HepG2 (cell line): Measurements from ENCODE around the gene STK32A. TPM values are rescaled to one million over a fixed set of nuclear protein-coding genes. Genes with fewer than 3 reads are reported as not detected.

ENCODE experiments used
- ATAC-seq: fragments of 200-7000 bp; cut with Tn5 transposase; 3 replicates; pipeline ENCODE4 v1.9.1; 2020; ENCODE audit warnings: mild to moderate bottlenecking, moderate library complexity
- BruUV-seq: library from RNA; stranded (reverse); fragments of 400-500 nt; replicated peaks from 2 replicates; lab custom pipeline; 2021; lab: Mats Ljungman, UMichigan
- CTCF ChIA-PET: fragments of 300-600 bp; formaldehyde crosslinking; extraction: SDS; loops from one replicate; lab custom pipeline; 2021; ENCODE audit warnings: low total read pairs, inconsistent platforms, low intra/inter-chr PET ratio; lab: Yijun Ruan, JAX
- POLR2A ChIA-PET: fragments of 350-600 bp; sonication (Branson Sonifier 250); formaldehyde crosslinking; loops from one replicate; lab custom pipeline; 2020; ENCODE audit warnings: antibody characterized with exemption, inconsistent platforms; lab: Yijun Ruan, JAX
- DNase-seq: peaks from one replicate; pipeline ENCODE4 v3.0.0-alpha.2; 2015; ENCODE audit warnings: low spot score
- FAIRE-seq: peaks from 3 replicates; lab custom pipeline; 2011; peaks lifted over from hg19 to GRCh38; lab: Jason Lieb, UNC
- H2AFZ ChIP-seq: one replicate; pipeline ENCODE4 v1.6.1; 2011; ENCODE audit warnings: low read length, inconsistent platforms
- H3K27ac ChIP-seq: fragments of 300-600 bp; 3 replicates; pipeline ENCODE4 v1.8.0; 2011; ENCODE audit warnings: mixed run types, mild to moderate bottlenecking, mixed read lengths, low read length, inconsistent platforms; ENCODE audit not compliant: insufficient read depth; ENCODE audit errors: extremely low read length
- H3K27me3 ChIP-seq, 2 experiments: fragments of 200-600 bp in 1 of 2; 2 replicates in 1 of 2; 3 replicates in 1 of 2; pipeline versions ENCODE4 v1.6.0 to v1.8.0; 2011; ENCODE audit warnings: low read length in 2 of 2, mild to moderate bottlenecking in 2 of 2, moderate library complexity in 2 of 2, inconsistent platforms in 1 of 2; ENCODE audit not compliant: insufficient read depth in 2 of 2, control insufficient read depth in 1 of 2
- H3K36me3 ChIP-seq, 2 experiments: fragments of 200-600 bp in 1 of 2; replicated peaks in 1 of 2; 2 replicates in 1 of 2; 3 replicates in 1 of 2; pipeline versions ENCODE4 v1.5.1 to v1.8.0; 2011; ENCODE audit warnings: low read length in 2 of 2, inconsistent platforms in 1 of 2; ENCODE audit not compliant: insufficient read depth in 2 of 2, control insufficient read depth in 1 of 2
- H3K4me1 ChIP-seq: 2 replicates; pipeline ENCODE4 v1.5.1; 2012; ENCODE audit warnings: low read length, inconsistent platforms; ENCODE audit not compliant: insufficient read depth
- H3K4me2 ChIP-seq: 2 replicates; pipeline ENCODE4 v1.6.0; 2011; ENCODE audit warnings: low read depth, low read length, inconsistent platforms
- H3K4me3 ChIP-seq, 3 experiments: fragments of 200-600 bp in 1 of 3; sonication (generic), shearing (Covaris generic) in 1 of 3; replicated peaks in 1 of 3; 2 replicates each; pipeline ENCODE4 v1.5.1; 2011 to 2016; ENCODE audit warnings: low read length in 3 of 3, inconsistent platforms in 2 of 3, low read depth in 2 of 3, mild to moderate bottlenecking in 2 of 3, control low read depth in 1 of 3, mixed read lengths in 1 of 3; ENCODE audit not compliant: insufficient read depth in 1 of 3
- H3K79me2 ChIP-seq: one replicate; pipeline ENCODE4 v1.6.1; 2011; ENCODE audit warnings: low read length, inconsistent platforms; ENCODE audit not compliant: insufficient read depth
- H3K9ac ChIP-seq: 2 replicates; pipeline ENCODE4 v1.6.0; 2011; ENCODE audit warnings: mild to moderate bottlenecking, low read depth, low read length, inconsistent platforms; ENCODE audit not compliant: insufficient read depth
- H3K9me3 ChIP-seq: 2 replicates; pipeline ENCODE4 v1.5.1; 2012; ENCODE audit warnings: mild to moderate bottlenecking, low read length
- H4K20me1 ChIP-seq: 2 replicates; pipeline ENCODE4 v1.6.0; 2011; ENCODE audit warnings: inconsistent platforms, mild to moderate bottlenecking, low read length, moderate library complexity; ENCODE audit not compliant: insufficient read depth
- ATF2 ChIP-seq: sonication (generic); formaldehyde crosslinking; IDR thresholded peaks from 2 replicates; pipeline ENCODE4 v1.4.0; 2020; ENCODE audit warnings: missing genetic modification reagents
- ATF6 ChIP-seq: sonication (generic); formaldehyde crosslinking; conservative IDR thresholded peaks from 2 replicates; pipeline ENCODE4 v1.4.0; 2020; ENCODE audit warnings: missing genetic modification reagents
- DR1 ChIP-seq: sonication (generic); formaldehyde crosslinking; IDR thresholded peaks from 2 replicates; pipeline ENCODE4 v1.8.0; 2021; ENCODE audit warnings: mild to moderate bottlenecking, missing genetic modification reagents, inconsistent platforms
- ELF4 ChIP-seq: sonication (generic); formaldehyde crosslinking; IDR thresholded peaks from 2 replicates; pipeline ENCODE4 v1.5.0; 2020; ENCODE audit warnings: missing genetic modification reagents, mild to moderate bottlenecking, moderate library complexity, borderline replicate concordance
- ETS1 ChIP-seq: sonication (generic); formaldehyde crosslinking; IDR thresholded peaks from 2 replicates; pipeline ENCODE4 v1.4.0; 2020; ENCODE audit warnings: missing genetic modification reagents
- FOSL2 ChIP-seq: sonication (generic); formaldehyde crosslinking; IDR thresholded peaks from 2 replicates; pipeline ENCODE4 v1.4.0; 2020; ENCODE audit warnings: missing genetic modification reagents
- KAT7 ChIP-seq: IDR thresholded peaks from 2 replicates; pipeline ENCODE4 v1.6.1; 2018; ENCODE audit warnings: borderline replicate concordance, missing compliant biosample characterization
- RNF219 ChIP-seq: sonication (generic); formaldehyde crosslinking; IDR thresholded peaks from 2 replicates; pipeline ENCODE4 v1.5.0; 2020; ENCODE audit warnings: mild to moderate bottlenecking, missing genetic modification reagents
- STAG1 ChIP-seq: sonication (generic); formaldehyde crosslinking; IDR thresholded peaks from 2 replicates; pipeline ENCODE4 v1.4.0; 2020; ENCODE audit warnings: missing genetic modification reagents
- ZEB1 ChIP-seq: IDR thresholded peaks from 2 replicates; pipeline ENCODE4 v1.6.1; 2012; ENCODE audit warnings: mild to moderate bottlenecking, low read depth, inconsistent platforms; ENCODE audit not compliant: insufficient replicate concordance
- ZNF44 ChIP-seq: sonication (generic); formaldehyde crosslinking; IDR thresholded peaks from 2 replicates; pipeline ENCODE4 v1.5.1; 2020; ENCODE audit warnings: mild to moderate bottlenecking, missing genetic modification reagents
- whole genome bisulfite sequencing: methylation state at CpG from one replicate; pipeline ENCODE4 v1.1.6; 2017; ENCODE audit warnings: low lambda C conversion rate; 5-methylcytosine and 5-hydroxymethylcytosine counted together
- in situ Hi-C: cut with HindIII; loops from 2 replicates; pipeline ENCODE4 v1.10.0; 2017; ENCODE audit warnings: low pct_unique_long_range_greater_than_20kb; ENCODE audit not compliant: extremely low pct_ligation_motif_present
- intact Hi-C: fragments of 100-400 bp; cut with micrococcal nuclease; formaldehyde crosslinking; loops from one replicate; pipeline ENCODE4 v1.10.0; 2022; ENCODE audit not compliant: unreplicated experiment
- polyA plus RNA-seq, 8 experiments: library from polyadenylated mRNA; depleted of rRNA in 3 of 8; stranded (reverse) in 7 of 8; unstranded in 1 of 8; fragments of >200 nt; fragmentation: Illumina TruSeq in 4 of 8; extraction: Trizol in 4 of 8; gene quantifications; 2 replicates each; pipeline versions ENCODE4 v1.2.1 to v1.2.3, GENCODE V29; 2011 to 2016; ENCODE audit warnings: low read depth in 4 of 8, missing spikeins in 1 of 8, mixed read lengths in 1 of 8; ENCODE audit not compliant: insufficient read depth in 1 of 8
- total RNA-seq, 5 experiments: library from RNA; depleted of rRNA; stranded (reverse); fragments of >200 nt; fragmentation: Illumina TruSeq; extraction: Trizol; gene quantifications; 2 replicates each; pipeline ENCODE4 v1.2.3, GENCODE V29; 2016; ENCODE audit warnings: low read depth in 1 of 5

The STK32A gene
- total and polyA plus RNA-seq, 2 of the 13 experiments (the other 11 are each of a cell fraction or from before 2014, with no cell fraction given) = not detected

- TF ChIP-seq STAG1 (CRISPR knock-in tag) = peak; percentile 43
- no peak for TF ChIP-seq ZNF44
- TF ChIP-seq FOSL2 (CRISPR knock-in tag) = peak; percentile 32; the same call in 1 of the 2 replicates
- TF ChIP-seq ATF6 = no peak
- TF ChIP-seq ZEB1 = no peak
- no peak for TF ChIP-seq ELF4
- TF ChIP-seq ATF2 = no peak
Observed at GRCh38 chr5:147391781-147392180, 157.0 kb downstream of the STK32A start (continued).

- Histone ChIP-seq H3K9ac (no peak overlapping the region), H3K4me1 (no peaks in the 10 kb centered on the region), H3K27me3 (0 out of 5 replicates have a peak, but pooled peaks cover 0 to 4% of the 10 kb centered on the region in 2 experiments), H4K20me1 (no peaks in the 10 kb centered on the region), H3K79me2 (no peaks in the 10 kb centered on the region), H3K36me3 (no peaks in the 10 kb centered on the region), H3K27ac (no peak overlapping the region), H3K4me2 (no peak overlapping the region), H3K9me3 (no peaks in the 10 kb centered on the region), H2AFZ (no peak overlapping the region), H3K4me3 (no peak overlapping the region)
- intact Hi-C loops (loop anchor here (10.0 kb wide), 1 partner anchor 169 kb away; no protein-coding TSS in a partner anchor), in situ Hi-C loops (no loop called here)
- no TSS peak for BruUV-seq
- ChIA-PET POLR2A (no interaction called here), CTCF (no interaction called here)
- 23% methylated on average over 15 of the region's 15 CpGs for WGBS
- ATAC-seq = no peak
- TF ChIP-seq RNF219 (CRISPR knock-in tag) (no peak), KAT7 (no peak), DR1 (no peak), ETS1 (CRISPR knock-in tag) (no peak)
- no peak for DNase-seq
- FAIRE-seq = no peak
Observed at GRCh38 chr5:147393874-147394672, 159.2 kb downstream of the STK32A start.
